ENCODE results near the gene PIGU.

DNA sequence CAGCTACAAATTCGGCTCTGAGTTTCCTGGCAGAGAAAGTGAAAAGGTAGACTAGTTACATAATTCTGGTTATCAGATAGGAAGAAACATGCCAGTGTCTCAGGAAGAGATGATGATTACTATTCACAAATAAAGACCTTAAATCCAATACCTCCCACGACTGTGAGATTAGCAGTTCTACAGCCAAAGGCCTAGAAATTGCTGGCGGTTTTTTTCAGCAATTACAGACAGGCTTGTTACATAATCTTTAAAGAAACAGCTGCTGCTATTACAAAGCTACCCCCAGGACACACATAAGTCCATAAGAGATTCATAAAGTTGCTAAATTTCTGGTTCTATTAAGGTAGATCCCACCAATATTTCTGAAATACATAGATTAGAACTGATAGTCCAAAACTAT, 40.2 kb downstream of the PIGU start:
- TF ChIP-seq CTCF (IDR thresholded peaks at IDR 0.05; ENCODE audit: poor library complexity, severe bottlenecking) (no peak), POLR2AphosphoS5 (IDR thresholded peaks at IDR 0.05) (no peak), EP300 (conservative IDR thresholded peaks at IDR 0.05; ENCODE audit: poor library complexity, severe bottlenecking) (no peak), REST (IDR thresholded peaks at IDR 0.05; ENCODE audit: borderline replicate concordance) (no peak)
